ENCODE results near the gene TTC34.

- TF ChIP-seq SOX6 (IDR thresholded peaks at IDR 0.05) (no peak), CTCF (IDR thresholded peaks at IDR 0.05 in 2 of 3, conservative IDR thresholded peaks at IDR 0.05 in 1 of 3; ENCODE audit: insufficient read depth in 2 of 3, low read depth in 1 of 3, low read length in 3 of 3) (no peak), HDAC2 (IDR thresholded peaks at IDR 0.05) (no peak), STAG1 (CRISPR knock-in tag; IDR thresholded peaks at IDR 0.05; ENCODE audit: borderline replicate concordance) (no peak), CEBPB (tag; IDR thresholded peaks at IDR 0.05) (no peak), ARID1B (IDR thresholded peaks at IDR 0.05) (no peak), MAFK (IDR thresholded peaks at IDR 0.05; ENCODE audit: low read length) (no peak), NCOA2 (IDR thresholded peaks at IDR 0.05; ENCODE audit: partially characterized antibody in 2 of 2) (no peak), SIX5 (IDR thresholded peaks at IDR 0.05; ENCODE audit: borderline replicate concordance in 1 of 2, insufficient read depth in 1 of 2, low read depth in 1 of 2, low read length in 2 of 2) (no peak), MIER1 (IDR thresholded peaks at IDR 0.05; ENCODE audit: low read depth) (no peak), ZNF224 (CRISPR knock-in tag; IDR thresholded peaks at IDR 0.05) (no peak), GATAD2A (IDR thresholded peaks at IDR 0.05) (no peak)
These were observed 183.5 kb downstream of the TTC34 start for GRCh38 chr1:2617971-2618470.
